IMR-90 (cell line): ENCODE data around the gene MLLT1.

ENCODE experiments used
- BHLHE40 ChIP-seq: fragments of 150-350 bp; IDR thresholded peaks from 2 replicates; pipeline ENCODE4 v1.6.1; 2016; ENCODE audit warnings: mild to moderate bottlenecking, low read depth, low read length
- CEBPB ChIP-seq: IDR thresholded peaks from 2 replicates; pipeline ENCODE4 v1.6.1; 2012; ENCODE audit warnings: low read depth, low read length, improper control_type of control experiment
- FOS ChIP-seq: fragments of 150-350 bp; IDR thresholded peaks from 2 replicates; pipeline ENCODE4 v1.6.1; 2016; ENCODE audit warnings: low read depth, low read length
- MAZ ChIP-seq: IDR thresholded peaks from 2 replicates; pipeline ENCODE4 v1.6.1; 2012; ENCODE audit warnings: low read depth, mild to moderate bottlenecking, low read length, improper control_type of control experiment, moderate library complexity, borderline replicate concordance
- MXI1 ChIP-seq: IDR thresholded peaks from 2 replicates; pipeline ENCODE4 v1.6.1; 2012; ENCODE audit warnings: low read depth, mild to moderate bottlenecking, low read length, moderate library complexity, borderline replicate concordance
- POLR2A ChIP-seq: IDR thresholded peaks from 2 replicates; pipeline ENCODE4 v1.6.1; 2012; ENCODE audit warnings: mild to moderate bottlenecking, low read depth, low read length
- RAD21 ChIP-seq: IDR thresholded peaks from 2 replicates; pipeline ENCODE4 v1.6.1; 2012; ENCODE audit warnings: low read length, improper control_type of control experiment
- RFX5 ChIP-seq: IDR thresholded peaks from 2 replicates; pipeline ENCODE4 v1.8.0; 2012; ENCODE audit warnings: low read depth, mild to moderate bottlenecking, low read length, moderate library complexity
- TF ChIP-seq, protein P1 (sequence below): conservative IDR thresholded peaks from 2 replicates; pipeline ENCODE4 v1.5.1; 2012; ENCODE audit warnings: mild to moderate bottlenecking, low read depth, low read length, improper control_type of control experiment
- TF ChIP-seq, protein P2 (sequence below): fragments of 150-350 bp; IDR thresholded peaks from 2 replicates; pipeline ENCODE4 v1.6.1; 2016; ENCODE audit warnings: low read depth, mild to moderate bottlenecking, low read length, moderate library complexity, borderline replicate concordance
- TF ChIP-seq, protein P3 (sequence below): fragments of 150-350 bp; IDR thresholded peaks from 2 replicates; pipeline ENCODE4 v1.6.1; 2017; ENCODE audit warnings: mild to moderate bottlenecking, antibody characterized with exemption, low read length, low read depth

- TF ChIP-seq, protein P1, sequence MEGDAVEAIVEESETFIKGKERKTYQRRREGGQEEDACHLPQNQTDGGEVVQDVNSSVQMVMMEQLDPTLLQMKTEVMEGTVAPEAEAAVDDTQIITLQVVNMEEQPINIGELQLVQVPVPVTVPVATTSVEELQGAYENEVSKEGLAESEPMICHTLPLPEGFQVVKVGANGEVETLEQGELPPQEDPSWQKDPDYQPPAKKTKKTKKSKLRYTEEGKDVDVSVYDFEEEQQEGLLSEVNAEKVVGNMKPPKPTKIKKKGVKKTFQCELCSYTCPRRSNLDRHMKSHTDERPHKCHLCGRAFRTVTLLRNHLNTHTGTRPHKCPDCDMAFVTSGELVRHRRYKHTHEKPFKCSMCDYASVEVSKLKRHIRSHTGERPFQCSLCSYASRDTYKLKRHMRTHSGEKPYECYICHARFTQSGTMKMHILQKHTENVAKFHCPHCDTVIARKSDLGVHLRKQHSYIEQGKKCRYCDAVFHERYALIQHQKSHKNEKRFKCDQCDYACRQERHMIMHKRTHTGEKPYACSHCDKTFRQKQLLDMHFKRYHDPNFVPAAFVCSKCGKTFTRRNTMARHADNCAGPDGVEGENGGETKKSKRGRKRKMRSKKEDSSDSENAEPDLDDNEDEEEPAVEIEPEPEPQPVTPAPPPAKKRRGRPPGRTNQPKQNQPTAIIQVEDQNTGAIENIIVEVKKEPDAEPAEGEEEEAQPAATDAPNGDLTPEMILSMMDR, result no peak
- TF ChIP-seq BHLHE40 (no peak), POLR2A (no peak), MXI1 (no peak), CEBPB (no peak), RAD21 (no peak), MAZ (no peak), RFX5 (no peak), FOS (no peak)
- TF ChIP-seq, protein P2, sequence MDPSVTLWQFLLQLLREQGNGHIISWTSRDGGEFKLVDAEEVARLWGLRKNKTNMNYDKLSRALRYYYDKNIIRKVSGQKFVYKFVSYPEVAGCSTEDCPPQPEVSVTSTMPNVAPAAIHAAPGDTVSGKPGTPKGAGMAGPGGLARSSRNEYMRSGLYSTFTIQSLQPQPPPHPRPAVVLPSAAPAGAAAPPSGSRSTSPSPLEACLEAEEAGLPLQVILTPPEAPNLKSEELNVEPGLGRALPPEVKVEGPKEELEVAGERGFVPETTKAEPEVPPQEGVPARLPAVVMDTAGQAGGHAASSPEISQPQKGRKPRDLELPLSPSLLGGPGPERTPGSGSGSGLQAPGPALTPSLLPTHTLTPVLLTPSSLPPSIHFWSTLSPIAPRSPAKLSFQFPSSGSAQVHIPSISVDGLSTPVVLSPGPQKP, result no peak
- TF ChIP-seq, protein P3, sequence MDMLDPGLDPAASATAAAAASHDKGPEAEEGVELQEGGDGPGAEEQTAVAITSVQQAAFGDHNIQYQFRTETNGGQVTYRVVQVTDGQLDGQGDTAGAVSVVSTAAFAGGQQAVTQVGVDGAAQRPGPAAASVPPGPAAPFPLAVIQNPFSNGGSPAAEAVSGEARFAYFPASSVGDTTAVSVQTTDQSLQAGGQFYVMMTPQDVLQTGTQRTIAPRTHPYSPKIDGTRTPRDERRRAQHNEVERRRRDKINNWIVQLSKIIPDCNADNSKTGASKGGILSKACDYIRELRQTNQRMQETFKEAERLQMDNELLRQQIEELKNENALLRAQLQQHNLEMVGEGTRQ, result no peak
Measured at GRCh38 chr19:6264803-6265202, 15.0 kb downstream of the MLLT1 start.
